ENCODE measurements around the gene BTBD9. TPM values are rescaled to one million over a fixed set of nuclear protein-coding genes. Genes with fewer than 3 reads are reported as not detected.
"Not testable (repeated sequence)": the region's sequence is repeated elsewhere in the genome, so short reads cannot be mapped to it uniquely, and the experiment has no call there.

BTBD9 gene
- total RNA-seq, 1 donor from 2014 or later = 18.1 TPM

DNA sequence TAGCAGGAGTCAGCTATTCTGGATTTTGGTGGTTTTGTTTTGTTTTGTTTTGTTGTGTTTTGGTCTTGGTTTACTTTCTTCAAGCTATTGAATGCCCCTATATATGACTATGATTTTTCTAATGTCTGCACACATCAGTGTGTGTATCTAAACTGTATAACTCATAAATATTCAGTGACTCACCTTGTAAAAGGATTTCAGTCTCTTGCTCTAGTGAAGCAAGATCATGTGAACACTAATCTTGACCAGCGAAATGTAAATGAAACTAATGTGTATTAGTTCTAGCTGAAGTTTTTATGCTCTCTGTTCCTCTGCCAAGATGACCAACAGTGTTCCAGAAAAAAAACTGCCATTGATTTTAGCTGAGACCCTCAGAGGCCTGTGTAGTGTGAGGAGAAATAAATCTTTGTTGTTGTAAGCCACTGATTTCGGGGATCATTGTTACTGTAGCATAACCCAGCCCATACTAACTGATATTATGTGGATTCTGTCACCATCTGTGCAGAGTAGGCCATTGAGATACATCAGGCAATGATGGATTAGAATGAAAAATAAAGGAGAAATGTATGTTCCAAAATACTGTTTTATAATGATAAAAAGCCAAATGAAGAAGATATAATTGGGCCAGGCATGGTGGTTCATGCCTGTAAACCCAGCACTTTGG lies 11.5 kb upstream of the BTBD9 start:
- ATAC-seq (no peak), DNase-seq (no peak)
- intact Hi-C loops (cut with micrococcal nuclease) = no loop called here

DNA sequence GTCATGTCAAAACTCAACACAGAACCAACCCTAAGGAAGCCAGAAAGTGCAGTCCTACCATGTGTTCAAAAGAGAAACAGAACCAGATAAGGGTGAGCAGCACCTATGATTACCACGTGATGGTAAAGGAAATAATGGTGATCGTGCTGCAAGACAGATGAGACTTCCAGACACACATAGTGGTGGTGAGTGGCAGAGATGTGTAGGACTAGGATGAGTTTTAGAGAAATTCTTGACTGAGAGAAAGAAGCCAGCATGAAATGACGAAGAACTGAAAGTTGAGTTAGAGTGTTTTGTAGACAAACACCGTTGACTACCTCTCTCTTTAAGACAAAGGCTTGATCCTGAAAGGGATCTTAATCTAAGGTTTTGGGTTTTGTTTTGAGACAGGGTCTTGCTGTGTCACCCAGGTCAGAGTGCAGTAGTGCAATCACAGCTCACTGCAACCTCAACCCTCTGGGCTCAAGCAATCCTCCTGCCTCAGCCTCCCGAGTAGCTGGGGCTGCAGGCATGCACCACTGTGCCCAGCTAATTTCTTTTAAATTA lies 10.6 kb upstream of the BTBD9 start:
- ATAC-seq (no peak), DNase-seq (no peak)
- intact Hi-C loops (cut with micrococcal nuclease) = no loop called here

- intact Hi-C loops (cut with micrococcal nuclease) = no loop called here
- ATAC-seq (peak; percentile 44), DNase-seq (no peak)
These were observed 10.0 kb upstream of the BTBD9 start for GRCh38 chr6:38649744-38650143.

DNA sequence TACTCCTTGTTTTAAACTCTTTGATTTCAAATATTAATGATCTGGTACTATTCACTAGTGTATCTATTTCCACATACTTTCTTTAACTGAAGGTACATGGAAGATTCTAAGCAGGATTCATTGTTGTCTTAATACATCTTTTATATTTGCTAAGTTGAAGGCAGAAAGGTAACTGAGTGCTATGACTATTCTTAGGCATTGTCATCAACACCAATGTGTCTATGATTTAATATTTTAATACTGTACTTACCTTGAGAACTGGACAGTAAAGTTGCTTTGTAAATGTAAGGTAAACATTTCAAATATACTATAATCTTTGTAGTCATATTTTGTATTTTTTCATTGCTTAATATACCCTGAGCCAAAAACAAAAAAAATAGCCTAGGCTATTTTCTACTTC lies 8.9 kb upstream of the BTBD9 start:
- intact Hi-C loops (cut with micrococcal nuclease) = no loop called here
- ATAC-seq (peak; percentile 57), DNase-seq (no peak)

- no peak for ATAC-seq
- intact Hi-C loops (cut with micrococcal nuclease) = no loop called here
- DNase-seq = no peak
These were observed 6.6 kb upstream of the BTBD9 start for GRCh38 chr6:38646166-38646878.

DNA sequence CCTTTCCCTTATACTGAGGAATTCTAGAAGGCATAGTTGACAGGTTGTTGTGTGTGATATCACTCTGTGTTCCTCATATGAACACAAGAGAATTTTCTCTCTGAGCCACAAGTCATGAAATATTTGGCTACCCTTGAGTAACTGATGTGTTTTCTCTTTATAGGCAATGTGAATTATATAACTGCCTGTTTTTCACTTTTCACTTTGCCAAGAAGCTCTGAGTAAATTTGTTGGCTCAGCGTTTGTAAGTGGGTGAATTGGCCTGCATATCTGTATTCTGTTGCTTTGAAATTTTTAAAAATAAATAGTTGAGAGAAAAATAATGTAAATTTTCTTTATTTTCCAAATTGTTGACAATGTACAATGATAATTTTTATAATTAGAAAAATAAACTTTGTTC lies 5.2 kb upstream of the BTBD9 start:
- intact Hi-C loops (cut with micrococcal nuclease) = no loop called here
- DNase-seq (no peak), ATAC-seq (no peak)

- ATAC-seq (no peak), DNase-seq (no peak)
- intact Hi-C loops (cut with micrococcal nuclease) = no loop called here
These were observed 634 bp upstream of the BTBD9 start for GRCh38 chr6:38640216-38640909.

- no peak for DNase-seq
- intact Hi-C loops (cut with micrococcal nuclease) = no loop called here
- peak; percentile 67 for ATAC-seq
These were observed 710 bp downstream of the BTBD9 start for GRCh38 chr6:38638941-38639497.

- DNase-seq (no peak), ATAC-seq (no peak)
- intact Hi-C loops (cut with micrococcal nuclease) = no loop called here
These were observed 2.0 kb downstream of the BTBD9 start for GRCh38 chr6:38637756-38638155.

GRCh38 chr6:38636027-38636426 lies 3.7 kb downstream of the BTBD9 start:
- DNase-seq (no peak), ATAC-seq (no peak)
- intact Hi-C loops (cut with micrococcal nuclease) = no loop called here

DNA sequence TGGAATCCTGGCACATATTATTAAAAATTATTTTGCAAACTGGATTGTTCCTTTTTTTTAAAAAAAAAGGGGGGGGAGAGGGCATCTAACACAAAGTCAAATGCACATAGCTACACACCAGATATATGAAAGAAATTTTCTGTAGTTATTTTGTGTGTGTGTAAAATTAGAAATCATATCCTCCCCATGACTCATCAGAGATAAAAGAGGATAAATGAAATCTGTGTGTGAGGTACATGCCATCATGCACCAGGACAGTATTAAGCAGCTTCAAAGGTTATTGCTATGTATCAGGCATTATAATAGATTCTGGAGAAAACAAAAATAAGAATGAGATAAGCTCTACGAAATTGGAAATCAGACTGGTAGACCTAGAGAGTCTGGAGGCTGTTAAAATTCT lies 5.2 kb downstream of the BTBD9 start:
- intact Hi-C loops (cut with micrococcal nuclease) = no loop called here
- ATAC-seq (no peak), DNase-seq (no peak)

GRCh38 chr6:38632490-38632889 lies 7.2 kb downstream of the BTBD9 start:
- no peak for ATAC-seq
- intact Hi-C loops (cut with micrococcal nuclease) = no loop called here
- DNase-seq = no peak

- ATAC-seq (no peak), DNase-seq (no peak)
- intact Hi-C loops (cut with micrococcal nuclease) = no loop called here
These were observed 8.4 kb downstream of the BTBD9 start for GRCh38 chr6:38631186-38631783.

DNA sequence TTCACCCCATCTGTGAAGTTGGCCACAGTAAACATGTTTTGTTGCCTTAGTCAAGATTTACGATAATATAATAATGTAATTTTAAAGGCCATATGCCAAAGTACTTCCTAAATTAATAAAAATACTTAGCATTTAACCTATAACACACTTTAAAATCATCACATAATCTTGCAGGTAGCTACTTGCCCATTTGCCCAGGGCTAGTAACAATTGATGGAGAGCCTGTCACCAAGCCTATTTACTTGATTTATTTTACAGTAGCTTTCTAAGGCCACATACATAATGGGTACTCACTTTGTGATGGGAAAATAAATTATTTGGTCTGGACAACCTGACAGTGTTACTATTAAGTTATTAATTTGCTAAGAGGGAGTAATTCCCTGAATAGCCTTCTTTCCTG lies 14.5 kb downstream of the BTBD9 start:
- ATAC-seq (no peak), DNase-seq (no peak)
- intact Hi-C loops (cut with micrococcal nuclease) = no loop called here

DNA sequence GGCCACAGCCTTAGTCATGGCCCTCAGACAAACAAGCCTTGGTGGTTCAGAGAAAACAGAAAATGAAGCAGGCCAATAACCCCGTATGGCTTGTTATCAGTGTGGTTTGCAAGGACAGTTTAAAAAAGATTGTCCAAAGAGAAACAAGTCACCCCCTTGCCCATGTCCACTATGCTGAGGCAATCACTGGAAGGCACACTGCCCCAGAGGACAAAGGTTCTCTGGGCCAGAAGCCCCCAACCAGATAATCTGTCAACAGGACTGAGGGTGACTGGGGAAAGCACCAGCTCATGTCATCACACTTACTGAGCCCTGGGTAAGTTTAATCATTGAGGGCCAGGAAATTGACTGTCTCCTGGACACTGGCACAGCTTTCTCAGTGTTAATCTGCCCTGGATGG lies 20.4 kb downstream of the BTBD9 start:
- ATAC-seq, DNase-seq: not testable (repeated sequence)

DNA sequence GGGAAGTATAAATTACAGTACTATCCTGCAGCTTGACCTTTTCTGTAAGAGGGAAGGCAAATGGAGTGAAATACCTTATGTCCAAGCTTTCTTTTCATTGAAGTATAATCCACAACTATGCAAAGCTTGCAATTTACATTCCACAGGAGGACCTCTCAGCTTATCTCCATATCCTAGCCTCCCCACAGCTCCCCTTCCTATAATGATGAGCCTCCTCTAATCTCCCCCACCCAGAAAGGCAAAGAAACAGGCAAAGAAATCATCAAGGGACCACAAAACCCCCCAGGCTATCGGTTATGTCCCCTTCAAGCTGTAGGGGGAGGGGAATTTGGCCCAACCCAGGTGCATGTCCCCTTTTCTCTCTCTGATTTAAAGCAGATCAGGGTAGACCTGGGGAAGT lies 21.4 kb downstream of the BTBD9 start:
- ATAC-seq = not testable (repeated sequence)

More for the DNA sequence above, 20.4 kb downstream of the BTBD9 start:
- intact Hi-C loops (cut with micrococcal nuclease) = not testable (repeated sequence)

GRCh38 chr6:38617856-38618255 lies 21.9 kb downstream of the BTBD9 start:
- intact Hi-C loops (cut with micrococcal nuclease) = no loop called here
- DNase-seq (no peak), ATAC-seq (no peak)

More for the DNA sequence above, 21.4 kb downstream of the BTBD9 start:
- intact Hi-C loops (cut with micrococcal nuclease); DNase-seq: not testable (repeated sequence)

- no peak for DNase-seq
- no peak for ATAC-seq
- intact Hi-C loops (cut with micrococcal nuclease) = no loop called here
These were observed 27.4 kb downstream of the BTBD9 start for GRCh38 chr6:38612143-38612965.
